ENCODE data around the gene RHOBTB3. TPM values are rescaled to one million over a fixed set of nuclear protein-coding genes. Genes with fewer than 3 reads are reported as not detected.
"Not testable (repeated sequence)": the region's sequence is repeated elsewhere in the genome, so short reads cannot be mapped to it uniquely, and the experiment has no call there.

The RHOBTB3 gene
- total RNA-seq, 4 donors from 2014 or later = 16.7 to 39.4 (median 28.2) TPM

GRCh38 chr5:95832664-95833063 lies 101.5 kb downstream of the RHOBTB3 start:
- DNase-seq (ENCODE audit: low spot score in 2 of 2) = no peak
- TF ChIP-seq POLR2A (IDR thresholded peaks at IDR 0.05) = no peak
- TF ChIP-seq, protein P1, sequence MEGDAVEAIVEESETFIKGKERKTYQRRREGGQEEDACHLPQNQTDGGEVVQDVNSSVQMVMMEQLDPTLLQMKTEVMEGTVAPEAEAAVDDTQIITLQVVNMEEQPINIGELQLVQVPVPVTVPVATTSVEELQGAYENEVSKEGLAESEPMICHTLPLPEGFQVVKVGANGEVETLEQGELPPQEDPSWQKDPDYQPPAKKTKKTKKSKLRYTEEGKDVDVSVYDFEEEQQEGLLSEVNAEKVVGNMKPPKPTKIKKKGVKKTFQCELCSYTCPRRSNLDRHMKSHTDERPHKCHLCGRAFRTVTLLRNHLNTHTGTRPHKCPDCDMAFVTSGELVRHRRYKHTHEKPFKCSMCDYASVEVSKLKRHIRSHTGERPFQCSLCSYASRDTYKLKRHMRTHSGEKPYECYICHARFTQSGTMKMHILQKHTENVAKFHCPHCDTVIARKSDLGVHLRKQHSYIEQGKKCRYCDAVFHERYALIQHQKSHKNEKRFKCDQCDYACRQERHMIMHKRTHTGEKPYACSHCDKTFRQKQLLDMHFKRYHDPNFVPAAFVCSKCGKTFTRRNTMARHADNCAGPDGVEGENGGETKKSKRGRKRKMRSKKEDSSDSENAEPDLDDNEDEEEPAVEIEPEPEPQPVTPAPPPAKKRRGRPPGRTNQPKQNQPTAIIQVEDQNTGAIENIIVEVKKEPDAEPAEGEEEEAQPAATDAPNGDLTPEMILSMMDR (IDR thresholded peaks at IDR 0.05) = no peak
- H3K4me3 ChIP-seq (ENCODE audit: low read depth, poor library complexity, severe bottlenecking) = no peak overlapping the region
- intact Hi-C loops (cut with DNase I; ENCODE audit: low total_unique reads) = no loop called here

DNA sequence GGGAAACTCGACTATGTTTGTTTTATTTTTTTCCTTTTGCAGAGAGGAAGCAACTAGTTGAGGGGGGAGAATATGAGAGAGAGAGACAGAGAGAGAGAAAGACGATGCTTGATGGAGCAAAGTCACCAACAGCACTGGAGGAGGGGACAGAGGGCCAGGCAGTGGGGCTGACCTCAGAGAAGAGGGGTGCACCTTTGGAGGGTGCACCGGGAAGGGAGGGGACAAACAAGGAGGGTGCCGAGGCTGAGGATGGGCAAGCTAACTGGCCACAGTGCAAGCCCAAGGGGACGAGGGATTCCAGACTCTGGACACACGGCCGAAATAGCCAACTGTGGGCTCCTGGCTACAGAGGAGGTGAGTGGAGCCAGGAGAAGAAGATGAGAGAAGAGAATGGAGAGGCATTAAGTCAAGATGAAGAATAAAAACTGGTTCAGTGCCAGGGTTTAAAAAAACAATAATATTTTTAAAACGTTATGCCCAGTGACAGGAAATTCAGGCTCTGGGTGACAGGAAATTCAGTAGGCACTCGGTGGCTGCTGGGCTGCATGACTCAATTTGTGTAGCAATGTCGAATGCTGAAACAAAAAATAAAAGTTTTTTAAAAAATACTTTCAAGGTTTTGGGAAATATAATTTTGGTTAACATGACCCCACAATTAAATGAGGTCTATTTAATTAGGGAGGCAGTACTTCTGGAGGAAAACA lies 104.7 kb downstream of the RHOBTB3 start:
- intact Hi-C loops (cut with DNase I; ENCODE audit: low total_unique reads) = loop anchor here (5.0 kb wide), 1 partner anchor 49 kb away; no protein-coding TSS in a partner anchor
- TF ChIP-seq, protein P1 (IDR thresholded peaks at IDR 0.05) = no peak
- no peak for TF ChIP-seq POLR2A (IDR thresholded peaks at IDR 0.05)
- DNase-seq (ENCODE audit: low spot score in 2 of 2) = peak in 1 of 2 donors; percentile 87
- H3K4me3 ChIP-seq (ENCODE audit: low read depth, poor library complexity, severe bottlenecking) = no peak overlapping the region
- 37 to 43% methylated on average over 10 of the region's 10 CpGs for WGBS, 2 donors

- intact Hi-C loops (cut with DNase I; ENCODE audit: low total_unique reads) = loop anchor here (5.0 kb wide), 1 partner anchor 49 kb away; no protein-coding TSS in a partner anchor
- no peak overlapping the region for H3K4me3 ChIP-seq (ENCODE audit: low read depth, poor library complexity, severe bottlenecking)
- TF ChIP-seq POLR2A (IDR thresholded peaks at IDR 0.05) = no peak
- TF ChIP-seq, protein P1 (IDR thresholded peaks at IDR 0.05) = no peak
- WGBS, 2 donors = 69 to 72% methylated on average over 1 of the region's 1 CpG
- DNase-seq (ENCODE audit: low spot score in 2 of 2) = no peak
Measured at GRCh38 chr5:95836544-95836943, 105.4 kb downstream of the RHOBTB3 start.

- not testable (repeated sequence) for H3K4me3 ChIP-seq (ENCODE audit: low read depth, poor library complexity, severe bottlenecking)
- peak in 1 of 2 donors; percentile 52 for DNase-seq (ENCODE audit: low spot score in 2 of 2)
- 93 to 95% methylated on average over 4 of the region's 4 CpGs for WGBS, 2 donors
- intact Hi-C loops (cut with DNase I; ENCODE audit: low total_unique reads) = loop anchor here (5.0 kb wide), 1 partner anchor 50 kb away; no protein-coding TSS in a partner anchor
Measured at GRCh38 chr5:95836971-95837370, 105.8 kb downstream of the RHOBTB3 start.

DNA sequence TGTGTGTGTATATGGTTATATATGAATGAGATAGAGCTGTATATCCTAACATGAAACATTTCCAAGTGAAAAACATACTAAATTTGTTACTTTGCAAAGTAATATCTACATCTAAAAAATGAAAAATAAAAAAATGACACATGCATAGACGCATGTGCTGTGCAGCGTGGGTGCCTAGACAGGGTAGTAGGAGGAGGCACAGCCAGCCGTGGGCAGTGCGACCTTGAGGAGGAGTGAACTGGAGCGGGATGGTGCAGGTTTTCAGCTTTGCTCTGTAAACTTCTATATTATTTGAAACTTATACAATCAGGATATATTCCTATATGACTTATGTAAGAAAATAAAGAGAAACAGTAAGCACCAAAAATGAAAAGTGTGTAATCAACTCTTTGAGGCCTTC lies 106.4 kb downstream of the RHOBTB3 start:
- TF ChIP-seq, protein P1 (IDR thresholded peaks at IDR 0.05) = no peak
- no peak for TF ChIP-seq POLR2A (IDR thresholded peaks at IDR 0.05)
- no peak overlapping the region for H3K4me3 ChIP-seq (ENCODE audit: low read depth, poor library complexity, severe bottlenecking)
- DNase-seq (ENCODE audit: low spot score in 2 of 2) = peak in 1 of 2 donors; percentile 50
- 94 to 96% methylated on average over 5 of the region's 5 CpGs for WGBS, 2 donors
- intact Hi-C loops (cut with DNase I; ENCODE audit: low total_unique reads) = loop anchor here (5.0 kb wide), 1 partner anchor 50 kb away; no protein-coding TSS in a partner anchor

GRCh38 chr5:95838001-95838520 lies 106.9 kb downstream of the RHOBTB3 start:
- WGBS, 2 donors = 84 to 92% methylated on average over 8 of the region's 8 CpGs
- TF ChIP-seq, protein P1 (IDR thresholded peaks at IDR 0.05) = no peak
- TF ChIP-seq POLR2A (IDR thresholded peaks at IDR 0.05) = no peak
- H3K4me3 ChIP-seq (ENCODE audit: low read depth, poor library complexity, severe bottlenecking) = no peak overlapping the region
- intact Hi-C loops (cut with DNase I; ENCODE audit: low total_unique reads) = loop anchor here (5.0 kb wide), 1 partner anchor 51 kb away; no protein-coding TSS in a partner anchor
- peak in 1 of 2 donors; percentile 81 for DNase-seq (ENCODE audit: low spot score in 2 of 2)
